ENCODE data around the gene KSR2. TPM values are rescaled to one million over a fixed set of nuclear protein-coding genes. Genes with fewer than 3 reads are reported as not detected.

The KSR2 gene
- total and polyA plus RNA-seq, 7 donors = under 0.01 to 0.04 (median 0.02) TPM; not detected in 2

DNA sequence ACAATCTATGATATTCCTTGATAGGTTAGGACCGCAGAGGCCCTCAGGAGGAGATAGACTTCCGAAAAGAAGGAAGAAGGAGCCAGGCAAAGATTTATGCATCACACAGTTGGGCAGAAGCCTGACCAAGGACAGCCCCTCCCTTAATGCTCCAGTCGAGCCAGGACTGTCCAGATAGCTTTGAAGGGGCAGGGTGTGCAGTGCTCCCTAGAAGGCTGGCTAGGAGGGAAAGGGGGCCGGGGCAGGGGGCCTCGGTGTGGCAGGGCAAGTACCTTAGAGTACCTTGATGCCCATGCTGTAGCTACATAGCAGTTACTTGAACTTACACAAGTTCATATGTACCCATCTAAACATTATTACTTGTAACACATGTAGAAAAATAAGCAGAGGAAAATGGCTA lies 512.7 kb downstream of the KSR2 start:
- DNase-seq = no peak
- WGBS, 3 donors = 77 to 80% (median 78%) methylated on average over 5 of the region's 5 CpGs
- TF ChIP-seq, protein P1, sequence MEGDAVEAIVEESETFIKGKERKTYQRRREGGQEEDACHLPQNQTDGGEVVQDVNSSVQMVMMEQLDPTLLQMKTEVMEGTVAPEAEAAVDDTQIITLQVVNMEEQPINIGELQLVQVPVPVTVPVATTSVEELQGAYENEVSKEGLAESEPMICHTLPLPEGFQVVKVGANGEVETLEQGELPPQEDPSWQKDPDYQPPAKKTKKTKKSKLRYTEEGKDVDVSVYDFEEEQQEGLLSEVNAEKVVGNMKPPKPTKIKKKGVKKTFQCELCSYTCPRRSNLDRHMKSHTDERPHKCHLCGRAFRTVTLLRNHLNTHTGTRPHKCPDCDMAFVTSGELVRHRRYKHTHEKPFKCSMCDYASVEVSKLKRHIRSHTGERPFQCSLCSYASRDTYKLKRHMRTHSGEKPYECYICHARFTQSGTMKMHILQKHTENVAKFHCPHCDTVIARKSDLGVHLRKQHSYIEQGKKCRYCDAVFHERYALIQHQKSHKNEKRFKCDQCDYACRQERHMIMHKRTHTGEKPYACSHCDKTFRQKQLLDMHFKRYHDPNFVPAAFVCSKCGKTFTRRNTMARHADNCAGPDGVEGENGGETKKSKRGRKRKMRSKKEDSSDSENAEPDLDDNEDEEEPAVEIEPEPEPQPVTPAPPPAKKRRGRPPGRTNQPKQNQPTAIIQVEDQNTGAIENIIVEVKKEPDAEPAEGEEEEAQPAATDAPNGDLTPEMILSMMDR (IDR thresholded peaks at IDR 0.05) = no peak

DNA sequence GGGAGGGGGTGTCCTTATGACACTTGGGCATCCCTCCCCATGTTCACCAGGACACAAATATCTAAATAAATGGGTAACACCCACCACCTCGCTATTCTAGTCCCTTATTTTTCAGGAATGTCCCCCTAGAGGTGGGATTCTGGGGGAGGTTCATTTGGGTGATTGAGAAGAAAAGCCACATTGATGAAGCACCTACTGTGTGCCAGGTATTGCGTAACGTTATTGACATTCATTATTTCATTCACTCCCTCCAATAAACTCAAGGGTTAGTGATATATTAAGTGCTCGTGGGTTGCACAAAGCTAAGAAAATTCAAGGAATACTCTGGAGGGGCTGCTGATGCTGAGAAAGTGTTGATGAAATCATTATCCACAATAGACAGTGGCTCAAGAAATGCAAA lies 514.8 kb downstream of the KSR2 start:
- H3K4me3 ChIP-seq = no peak overlapping the region
- ATAC-seq = no peak
- H3K27ac ChIP-seq = no peak overlapping the region
- DNase-seq = no peak
- TF ChIP-seq, protein P1 (IDR thresholded peaks at IDR 0.05) = no peak
- H3K27me3 ChIP-seq (ENCODE audit: insufficient read depth in 3 of 3, low read length in 2 of 3) = no peaks in the 10 kb centered on the region
- 85 to 91% (median 89%) methylated on average over 4 of the region's 4 CpGs for WGBS, 3 donors
- no peaks in the 10 kb centered on the region for H3K36me3 ChIP-seq (ENCODE audit: insufficient read depth in 1 of 2, low read depth in 1 of 2)
- H3K9me3 ChIP-seq = no peaks in the 10 kb centered on the region
- intact Hi-C loops (cut with DNase I) = no loop called here
- H3K4me1 ChIP-seq = no peaks in the 10 kb centered on the region

More for the DNA sequence above, 512.7 kb downstream of the KSR2 start:
- Histone ChIP-seq H3K4me1 (no peaks in the 10 kb centered on the region), H3K4me3 (no peak overlapping the region), H3K9me3 (no peaks in the 10 kb centered on the region), H3K36me3 (ENCODE audit: insufficient read depth in 1 of 2, low read depth in 1 of 2) (no peaks in the 10 kb centered on the region), H3K27me3 (ENCODE audit: insufficient read depth in 3 of 3, low read length in 2 of 3) (no peaks in the 10 kb centered on the region), H3K27ac (no peak overlapping the region)
- no peak for ATAC-seq
- intact Hi-C loops (cut with DNase I) = loop anchor here in 1 of 2 donors (5.0 kb wide), 1 partner anchor 136 kb away; no protein-coding TSS in a partner anchor

DNA sequence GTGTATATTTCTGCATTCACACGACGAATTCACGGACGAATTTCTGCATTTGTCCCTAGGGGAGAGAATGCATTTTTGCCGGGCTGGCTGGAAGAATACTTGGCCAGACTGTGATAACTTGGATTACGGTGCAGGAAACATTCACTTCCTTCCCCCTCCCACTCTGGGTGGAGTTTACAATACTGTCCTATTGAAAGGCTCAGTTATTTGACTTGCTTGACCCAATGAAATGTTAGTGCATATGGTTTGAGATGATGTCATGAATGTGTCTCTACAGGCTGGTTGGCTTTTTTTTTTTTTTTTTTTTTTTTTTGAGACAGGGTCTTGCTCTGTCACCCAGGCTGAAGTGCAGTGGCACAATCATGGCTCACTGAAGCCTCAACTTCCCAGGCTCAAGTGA lies 516.7 kb downstream of the KSR2 start:
- no peaks in the 10 kb centered on the region for H3K36me3 ChIP-seq (ENCODE audit: insufficient read depth in 1 of 2, low read depth in 1 of 2)
- TF ChIP-seq, protein P1 (IDR thresholded peaks at IDR 0.05) = no peak
- no peak overlapping the region for H3K27ac ChIP-seq
- H3K9me3 ChIP-seq = no peaks in the 10 kb centered on the region
- no peaks in the 10 kb centered on the region for H3K4me1 ChIP-seq
- no peak overlapping the region for H3K4me3 ChIP-seq
- ATAC-seq = no peak
- no peaks in the 10 kb centered on the region for H3K27me3 ChIP-seq (ENCODE audit: insufficient read depth in 3 of 3, low read length in 2 of 3)
- DNase-seq = no peak
- WGBS, 3 donors = 18 to 44% (median 32%) methylated on average over 6 of the region's 6 CpGs
- intact Hi-C loops (cut with DNase I) = no loop called here

DNA sequence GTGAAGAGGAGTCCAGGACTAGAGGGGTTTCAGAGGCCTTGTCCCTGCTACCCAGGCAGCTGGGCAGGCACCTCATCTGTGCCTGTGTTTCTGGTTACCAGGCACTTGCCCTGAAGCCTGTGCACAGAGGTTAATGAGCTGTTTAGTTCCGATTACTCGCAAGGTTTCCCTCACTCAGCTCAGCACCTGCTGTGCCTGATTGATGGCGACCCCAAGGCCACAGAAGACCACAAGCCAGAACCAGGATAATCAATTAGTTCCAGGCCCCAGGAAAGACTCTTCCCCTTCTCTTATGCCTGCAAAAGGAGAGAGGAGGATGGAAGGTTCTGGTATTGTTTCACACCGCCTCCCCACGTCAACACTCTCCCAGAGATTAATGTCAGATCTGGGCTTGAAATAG lies 518.6 kb downstream of the KSR2 start:
- Histone ChIP-seq H3K27ac (no peak overlapping the region), H3K4me3 (no peak overlapping the region), H3K36me3 (ENCODE audit: insufficient read depth in 1 of 2, low read depth in 1 of 2) (no peaks in the 10 kb centered on the region), H3K4me1 (peaks cover 7% of the 10 kb centered on the region), H3K9me3 (no peaks in the 10 kb centered on the region), H3K27me3 (ENCODE audit: insufficient read depth in 3 of 3, low read length in 2 of 3) (no peaks in the 10 kb centered on the region)
- DNase-seq (no peak), ATAC-seq (no peak)
- intact Hi-C loops (cut with DNase I) = no loop called here
- TF ChIP-seq, protein P1 (IDR thresholded peaks at IDR 0.05) = no peak
- 65 to 78% (median 70%) methylated on average over 5 of the region's 5 CpGs for WGBS, 3 donors

DNA sequence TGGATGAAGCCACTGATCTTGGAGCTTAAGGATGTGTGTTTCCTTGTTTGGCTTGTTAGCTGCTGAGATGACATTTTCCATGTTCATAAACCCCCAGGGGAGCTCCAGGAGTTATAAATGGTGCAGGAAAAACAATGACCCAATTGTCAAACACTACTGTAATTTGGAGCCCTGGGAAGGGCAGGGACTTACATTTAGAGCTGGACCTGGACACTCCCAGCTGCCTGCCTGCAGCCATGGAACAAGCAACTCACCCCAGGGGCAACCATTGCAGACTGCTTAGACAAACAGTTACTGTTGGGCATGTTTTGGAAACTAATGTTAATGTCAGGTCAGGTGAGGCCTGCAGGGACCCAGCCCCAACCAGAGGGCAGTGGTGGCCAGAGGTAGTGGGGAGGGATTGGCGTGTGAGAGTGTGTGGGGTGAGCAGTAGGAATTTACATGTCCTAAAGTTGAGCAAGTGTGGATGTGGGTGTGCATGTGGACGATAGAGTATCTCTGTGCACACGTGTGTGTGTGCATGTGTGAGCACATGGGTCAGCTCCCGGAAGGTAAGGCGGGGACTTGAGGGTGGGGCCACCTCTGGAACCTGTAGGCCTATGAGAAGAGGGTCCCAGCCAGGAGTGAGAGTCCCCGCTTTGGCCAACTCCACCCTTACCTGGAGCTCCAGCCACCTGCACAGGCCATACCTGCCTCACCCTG lies 521.0 kb downstream of the KSR2 start:
- no peaks in the 10 kb centered on the region for H3K27me3 ChIP-seq (ENCODE audit: insufficient read depth in 3 of 3, low read length in 2 of 3)
- no peak overlapping the region for H3K27ac ChIP-seq
- no peak for ATAC-seq
- H3K4me1 ChIP-seq = peaks cover 7% of the 10 kb centered on the region
- no peaks in the 10 kb centered on the region for H3K9me3 ChIP-seq
- 89 to 92% (median 92%) methylated on average over 6 of the region's 6 CpGs for WGBS, 3 donors
- no peak for DNase-seq
- H3K4me3 ChIP-seq = no peak overlapping the region
- intact Hi-C loops (cut with DNase I) = no loop called here
- TF ChIP-seq, protein P1 (IDR thresholded peaks at IDR 0.05) = no peak
- H3K36me3 ChIP-seq (ENCODE audit: insufficient read depth in 1 of 2, low read depth in 1 of 2) = no peaks in the 10 kb centered on the region

Measured in psoas muscle (tissue), 8 donors.